GM12892 (cell line): ENCODE measurements around the gene DNAJA3.

Experiments
- DNase-seq: peaks from one replicate; pipeline ENCODE4 v3.0.0; 2011; ENCODE audit not compliant: insufficient read length
- FAIRE-seq: peaks from 2 replicates; lab custom pipeline; 2011; peaks lifted over from hg19 to GRCh38; lab: Jason Lieb, UNC
- POLR2A ChIP-seq: IDR thresholded peaks from 2 replicates; pipeline ENCODE4 v1.6.1; 2011; ENCODE audit warnings: low read depth, low read length, control low read depth
- POLR2AphosphoS5 ChIP-seq: IDR thresholded peaks from 2 replicates; pipeline ENCODE4 v1.6.1; 2011; ENCODE audit warnings: low read depth, low read length, control low read depth
- TAF1 ChIP-seq: IDR thresholded peaks from 2 replicates; pipeline ENCODE4 v1.6.1; 2011; ENCODE audit warnings: low read depth, mild to moderate bottlenecking, control low read depth, low read length, borderline replicate concordance

Gene DNAJA3

GRCh38 chr16:4382795-4383357 is 42.8 kb upstream of the DNAJA3 start:
- no peak for FAIRE-seq
- TF ChIP-seq POLR2AphosphoS5 (peak; percentile 35; the same call in 1 of the 2 replicates), TAF1 (no peak)
- DNase-seq: no peak

DNA sequence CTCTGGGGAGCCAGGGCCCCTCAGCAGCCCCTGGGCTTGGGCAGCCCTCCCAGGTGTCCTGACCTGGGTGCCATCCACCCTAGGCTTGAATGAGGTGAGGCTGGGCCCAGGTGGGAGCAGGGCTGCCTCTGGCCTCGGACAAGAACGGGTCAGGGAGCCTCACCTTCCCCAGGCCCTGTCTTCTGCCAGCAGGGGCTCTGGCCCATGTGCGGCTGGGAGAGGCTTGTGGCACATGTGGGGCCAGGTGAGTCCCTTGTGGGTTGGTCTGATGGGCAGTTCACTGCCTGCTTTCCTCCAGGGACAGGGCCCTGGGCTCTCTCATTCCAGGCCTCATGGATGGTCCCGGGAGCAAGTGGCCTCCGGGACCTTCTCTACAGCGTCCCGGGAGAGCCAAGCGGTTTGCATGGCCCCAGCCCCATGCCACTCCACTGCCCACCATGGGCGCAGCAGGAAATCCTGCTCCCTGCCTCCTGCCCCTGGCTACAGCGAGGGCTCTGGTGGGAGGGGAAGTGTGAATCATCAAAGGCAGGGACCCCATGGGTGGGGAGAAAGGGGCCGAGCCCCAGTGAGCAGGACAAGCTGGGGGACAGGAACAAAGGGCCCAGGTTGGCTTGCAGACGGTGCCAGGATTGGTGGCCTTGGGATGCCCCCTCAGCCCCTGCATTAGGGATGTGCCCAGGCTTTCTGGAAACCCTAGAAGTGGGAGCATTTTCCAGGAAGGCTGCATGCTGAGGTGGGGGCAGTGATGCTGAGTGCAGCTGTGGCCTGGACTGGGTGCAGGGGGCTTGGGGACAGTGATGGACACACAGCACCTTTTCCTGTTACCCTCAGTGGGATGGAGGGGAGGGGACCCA is 41.9 kb upstream of the DNAJA3 start:
- TF ChIP-seq POLR2AphosphoS5 (no peak), TAF1 (no peak), POLR2A (no peak)
- no peak for FAIRE-seq
- DNase-seq: no peak

DNA sequence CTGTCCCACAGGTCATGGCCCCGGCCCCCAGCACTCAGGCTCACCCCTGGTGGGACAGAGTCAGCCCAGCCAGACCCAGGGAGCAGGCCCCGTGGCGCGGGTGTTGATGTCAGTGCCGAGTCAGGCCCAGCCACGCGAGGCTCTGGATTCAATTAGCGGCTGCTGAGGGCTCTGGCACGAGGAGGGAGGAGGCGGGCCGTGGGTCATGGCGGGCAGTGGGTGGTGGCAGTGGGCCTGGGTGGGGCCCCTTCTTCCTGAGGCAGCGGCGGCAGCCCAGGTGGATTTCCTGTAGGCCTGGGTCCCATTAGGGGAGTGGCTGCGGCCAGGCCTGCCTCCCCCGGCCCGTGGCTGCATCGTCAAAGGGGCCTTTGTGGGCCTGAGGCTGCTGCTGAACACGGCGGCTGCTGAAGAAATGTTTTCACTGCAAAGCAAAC is 41.1 kb upstream of the DNAJA3 start:
- DNase-seq (no peak), FAIRE-seq (no peak)
- TF ChIP-seq POLR2A: no peak
- no peak for TF ChIP-seq TAF1
- no peak for TF ChIP-seq POLR2AphosphoS5

DNA sequence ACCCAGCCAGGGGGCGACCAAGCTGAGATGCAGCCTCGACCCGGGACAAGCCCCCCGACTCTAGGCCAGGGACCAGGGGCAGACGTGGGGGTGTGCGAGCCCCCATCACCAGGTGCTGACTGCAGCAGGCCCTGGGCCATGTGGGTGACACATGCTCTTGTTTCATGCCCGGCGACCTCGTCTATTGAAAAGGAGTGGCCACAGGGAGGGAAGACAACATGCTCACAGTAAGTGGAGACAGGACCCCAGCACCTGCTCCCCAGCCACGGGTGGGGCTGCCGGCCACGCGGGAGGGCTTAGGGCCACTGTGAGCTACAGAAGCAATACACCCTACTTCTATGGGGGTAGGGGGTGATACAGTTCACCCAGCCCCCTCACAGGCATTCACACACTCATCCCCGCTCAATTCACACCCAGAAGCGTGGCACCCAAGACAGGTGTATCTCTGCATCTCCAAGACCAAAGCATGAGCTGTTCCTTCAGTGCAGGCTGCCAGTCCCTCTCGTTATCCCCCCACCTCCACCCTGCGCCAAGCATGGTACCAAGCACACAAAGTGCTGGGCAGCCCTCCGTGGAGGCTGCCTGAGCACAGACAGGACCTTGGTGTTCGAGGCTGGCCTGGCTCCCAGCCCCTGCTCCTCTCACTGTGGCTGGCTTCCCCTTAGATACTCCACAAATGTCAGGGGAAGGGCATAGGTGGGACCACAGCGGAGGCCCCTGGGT is 40.4 kb upstream of the DNAJA3 start:
- no peak for DNase-seq
- FAIRE-seq: no peak
- TF ChIP-seq TAF1 (no peak), POLR2A (no peak), POLR2AphosphoS5 (no peak)

DNA sequence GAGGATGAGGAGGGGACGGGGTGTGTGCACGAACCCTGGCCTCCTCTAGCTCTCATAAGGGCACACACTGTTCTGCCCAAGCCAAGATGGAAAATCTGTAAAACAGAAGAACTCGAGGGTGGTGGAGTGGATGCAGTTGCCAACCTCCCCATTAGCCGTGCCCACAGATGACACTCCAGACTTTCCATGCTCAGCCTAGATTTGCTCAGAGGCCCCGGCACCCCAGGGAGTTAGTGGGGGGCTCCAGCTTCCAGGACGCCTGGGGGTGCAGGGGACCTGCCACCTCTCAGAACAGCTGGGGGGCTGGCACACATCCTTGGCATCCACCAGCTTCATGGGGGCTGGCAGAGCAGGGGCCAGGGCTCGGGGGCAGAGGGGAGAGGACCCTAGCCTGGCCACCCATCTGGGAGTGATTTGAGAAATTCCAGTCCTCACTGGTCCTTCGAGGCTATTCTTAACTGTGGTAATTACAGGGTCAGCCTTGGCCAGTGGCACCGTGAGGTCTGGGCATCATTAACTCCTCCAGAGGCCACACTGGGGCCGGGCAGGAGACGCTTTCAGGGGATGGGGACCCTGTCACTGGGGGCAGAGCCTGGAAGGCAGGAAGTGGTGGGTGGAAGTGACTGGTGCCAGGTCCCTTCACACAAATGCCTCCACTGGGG is 39.7 kb upstream of the DNAJA3 start:
- no peak for FAIRE-seq
- DNase-seq: no peak
- TF ChIP-seq POLR2AphosphoS5 (no peak), TAF1 (no peak), POLR2A (no peak)

GRCh38 chr16:4386451-4386805 is 39.2 kb upstream of the DNAJA3 start:
- DNase-seq (no peak), FAIRE-seq (no peak)

GRCh38 chr16:4386951-4387565 is 38.6 kb upstream of the DNAJA3 start:
- FAIRE-seq (no peak), DNase-seq (no peak)
- TF ChIP-seq POLR2A (no peak), TAF1 (no peak), POLR2AphosphoS5 (no peak)

More at GRCh38 chr16:4386451-4386805, 39.2 kb upstream of the DNAJA3 start:
- TF ChIP-seq TAF1: no peak
- TF ChIP-seq POLR2A: no peak
- TF ChIP-seq POLR2AphosphoS5: no peak; the same call in 1 of the 2 replicates

DNA sequence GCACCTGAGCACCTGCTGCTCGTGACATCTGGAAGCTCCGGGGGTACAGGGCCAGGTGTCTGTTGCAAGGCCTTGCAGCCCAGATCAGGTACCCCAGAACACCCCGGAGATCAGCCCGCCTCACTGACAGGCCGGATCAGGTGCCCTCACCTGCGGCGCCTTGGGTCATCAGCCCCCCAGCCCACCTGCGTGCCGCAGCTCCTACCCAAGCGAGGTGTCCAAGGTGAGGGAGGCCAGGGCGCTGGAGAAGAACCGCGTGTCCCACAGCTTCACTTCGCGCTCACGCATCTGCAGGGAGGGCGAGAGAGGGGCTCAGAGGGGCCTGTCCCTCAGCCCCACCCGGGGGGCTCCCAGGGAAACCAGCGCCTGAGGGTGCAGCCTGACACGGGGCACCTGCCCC is 37.9 kb upstream of the DNAJA3 start:
- TF ChIP-seq TAF1 (no peak), POLR2A (no peak), POLR2AphosphoS5 (no peak)
- no peak for FAIRE-seq
- no peak for DNase-seq

DNA sequence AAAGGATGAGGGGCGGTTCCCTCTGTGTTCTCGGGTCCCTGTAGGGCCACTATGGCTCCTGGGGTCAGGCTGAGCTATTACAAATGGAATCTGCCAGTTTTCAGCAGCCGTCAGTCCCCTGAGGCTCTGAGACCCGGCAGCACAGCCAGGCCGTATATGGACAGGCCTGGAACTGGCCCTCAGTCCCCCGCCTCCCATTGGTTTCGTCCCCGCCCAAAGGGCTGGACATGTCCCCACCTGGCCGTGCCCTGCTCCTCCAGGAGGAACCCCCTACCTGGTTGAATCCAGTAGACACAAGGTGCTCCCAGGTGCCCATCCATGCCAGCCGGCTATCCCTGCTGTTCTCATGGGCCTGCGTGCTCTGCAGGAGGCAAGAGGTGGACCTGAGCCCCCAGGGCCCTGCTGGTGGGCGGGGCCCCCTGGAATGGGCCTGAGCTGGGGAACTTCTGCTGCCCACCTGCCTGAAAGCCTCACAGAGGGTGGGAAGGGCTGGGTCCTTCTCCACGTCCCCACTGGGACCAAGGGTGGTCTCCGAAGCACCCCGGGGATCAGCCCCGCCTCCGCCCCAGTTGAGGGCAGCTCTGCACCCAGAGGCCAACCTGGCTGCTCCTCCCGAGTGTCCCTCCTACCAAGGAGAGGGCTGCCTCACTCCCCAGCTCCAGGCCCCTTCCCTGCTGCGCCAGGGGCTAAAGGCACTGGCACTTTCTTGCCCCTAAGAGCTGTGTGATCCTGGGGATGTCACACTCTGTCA is 37.2 kb upstream of the DNAJA3 start:
- TF ChIP-seq POLR2AphosphoS5 (no peak), POLR2A (no peak), TAF1 (no peak)
- FAIRE-seq (no peak), DNase-seq (no peak)

GRCh38 chr16:4389051-4389955 is 36.4 kb upstream of the DNAJA3 start:
- no peak for TF ChIP-seq TAF1
- TF ChIP-seq POLR2AphosphoS5: no peak
- no peak for TF ChIP-seq POLR2A
- no peak for FAIRE-seq
- no peak for DNase-seq
